Fibroblast of skin of left quadriceps (primary cell): ENCODE measurements around the gene ZFP57.

Experiments
- DNase-seq, 2 experiments: peaks; one replicate each; pipeline ENCODE4 v3.0.0-alpha.2; 2013; ENCODE audit warnings: low read depth in 2 of 2

ZFP57 gene

GRCh38 chr6:29680904-29681303, at the start of gene ZFP57:
ZFP57 (minus strand) TSS chr6:29681152; CDS start chr6:29677003, 4,149 bp downstream.
- DNase-seq = no peak

GRCh38 chr6:29730575-29731126, 49.7 kb upstream of the ZFP57 start:
- no peak for DNase-seq

GRCh38 chr6:29729774-29730328, 48.9 kb upstream of the ZFP57 start:
- DNase-seq = no peak

GRCh38 chr6:29728875-29729270, 47.9 kb upstream of the ZFP57 start:
- DNase-seq = no peak

- DNase-seq = no peak
Observed at GRCh38 chr6:29728173-29728874, 47.4 kb upstream of the ZFP57 start.

GRCh38 chr6:29727637-29728036, 46.7 kb upstream of the ZFP57 start:
- DNase-seq = no peak

- no peak for DNase-seq
Observed at GRCh38 chr6:29726571-29727194, 45.7 kb upstream of the ZFP57 start.

GRCh38 chr6:29726001-29726400, 45.0 kb upstream of the ZFP57 start:
- no peak for DNase-seq

- DNase-seq = no peak
Observed at GRCh38 chr6:29724937-29725869, 44.3 kb upstream of the ZFP57 start.

GRCh38 chr6:29723666-29724588, 43.0 kb upstream of the ZFP57 start:
- no peak for DNase-seq

GRCh38 chr6:29723262-29723665, 42.3 kb upstream of the ZFP57 start, which contains the start of gene HLA-F:
HLA-F (plus strand) TSS chr6:29723434; CDS start chr6:29723464, 30 bp downstream.
- peak; percentile 45 to 51 for DNase-seq

GRCh38 chr6:29720863-29721262, 39.9 kb upstream of the ZFP57 start:
- DNase-seq = no peak

GRCh38 chr6:29710281-29710941, 29.5 kb upstream of the ZFP57 start:
- DNase-seq = no peak

- no peak for DNase-seq
Observed at GRCh38 chr6:29709188-29709587, 28.2 kb upstream of the ZFP57 start.

GRCh38 chr6:29708432-29709179, 27.7 kb upstream of the ZFP57 start:
- no peak for DNase-seq

- DNase-seq = peak; percentile 7 to 12
Observed at GRCh38 chr6:29705389-29706231, 24.7 kb upstream of the ZFP57 start.

- DNase-seq = no peak
Observed at GRCh38 chr6:29702519-29703103, 21.7 kb upstream of the ZFP57 start.
